HCT116 (cell line): Measurements from ENCODE around the gene STX19. TPM values are rescaled to one million over a fixed set of nuclear protein-coding genes. Genes with fewer than 3 reads are reported as not detected.

Source experiments
- ATAC-seq: fragments of 200-7000 bp; cut with Tn5 transposase; 2 replicates; pipeline ENCODE4 v1.9.1; 2020; ENCODE audit warnings: mild to moderate bottlenecking, moderate library complexity
- BruUV-seq: library from RNA; stranded (reverse); fragments of 400-500 nt; replicated peaks from 2 replicates; lab custom pipeline; 2021; lab: Mats Ljungman, UMichigan
- CTCF ChIA-PET: fragments of 300-600 bp; sonication (Branson Sonifier 250); formaldehyde crosslinking; loops from one replicate; lab custom pipeline; 2021; ENCODE audit warnings: antibody characterized with exemption; lab: Charles Lee
- POLR2A ChIA-PET: fragments of 300-600, 350-600 bp; sonication (Branson Sonifier 250); formaldehyde crosslinking; loops from one replicate; lab custom pipeline; 2021; ENCODE audit warnings: antibody characterized with exemption; lab: Charles Lee
- RAD21 ChIA-PET, 2 experiments: fragments of 300-600 bp; sonication (Branson Sonifier 250); formaldehyde crosslinking; loops; one replicate each; lab custom pipeline; 2023; ENCODE audit warnings: low total read pairs in 2 of 2; ENCODE audit not compliant: uncharacterized antibody in 2 of 2, unreplicated experiment in 2 of 2, low non-redundant PET in 1 of 2; lab: Charles Lee
- DNase-seq: peaks from one replicate; pipeline ENCODE4 v3.0.0-alpha.2; 2010; ENCODE audit warnings: low read depth, low spot score
- H2AFZ ChIP-seq: fragments of 200-600 bp; shearing (Covaris generic), sonication (generic); 2 replicates; pipeline ENCODE4 v1.6.1; 2017; ENCODE audit warnings: low read depth, mixed run types, mixed read lengths, antibody characterized with exemption, low read length; ENCODE audit not compliant: poor library complexity, severe bottlenecking
- H3K27ac ChIP-seq: 2 replicates; pipeline ENCODE4 v1.5.1; 2012; ENCODE audit warnings: low read depth, low read length
- H3K27me3 ChIP-seq: fragments of 200-600 bp; sonication (generic); 2 replicates; pipeline ENCODE4 v1.6.1; 2016; ENCODE audit warnings: mixed run types, low read length, mixed read lengths; ENCODE audit not compliant: insufficient read depth
- H3K36me3 ChIP-seq, 2 experiments: fragments of 200-500 bp in 1 of 2; fragments of 200-600 bp in 1 of 2; sonication (Bioruptor generic) in 1 of 2; sonication (generic) in 1 of 2; 2 replicates each; pipeline versions ENCODE4 v1.5.1 to v1.6.1; 2014 to 2016; ENCODE audit warnings: low read length in 2 of 2, inconsistent platforms in 1 of 2, mixed read lengths in 1 of 2, mixed run types in 1 of 2; ENCODE audit not compliant: insufficient read depth in 2 of 2, control insufficient read depth in 1 of 2
- H3K4me1 ChIP-seq, 2 experiments: fragments of 200-600 bp in 1 of 2; sonication (generic) in 1 of 2; 2 replicates each; pipeline versions ENCODE4 v1.5.1 to v1.6.1; 2012 to 2017; ENCODE audit warnings: low read length in 2 of 2, inconsistent platforms in 1 of 2, mild to moderate bottlenecking in 1 of 2, mixed read lengths in 1 of 2, mixed run types in 1 of 2, moderate library complexity in 1 of 2; ENCODE audit not compliant: insufficient read depth in 2 of 2, control insufficient read depth in 1 of 2
- H3K4me2 ChIP-seq: fragments of 200-600 bp; sonication (generic); 2 replicates; pipeline ENCODE4 v1.6.1; 2017; ENCODE audit warnings: mixed run types, low read length, mixed read lengths
- H3K4me3 ChIP-seq, 2 experiments: fragments of 200-600 bp in 1 of 2; sonication (generic) in 1 of 2; replicated peaks in 1 of 2; 2 replicates each; pipeline ENCODE4 v1.5.1; 2011 to 2016; ENCODE audit warnings: low read length in 2 of 2, control low read depth in 1 of 2, low read depth in 1 of 2, mild to moderate bottlenecking in 1 of 2, mixed read lengths in 1 of 2, mixed run types in 1 of 2
- H3K79me2 ChIP-seq: fragments of 200-600 bp; sonication (generic); 2 replicates; pipeline ENCODE4 v1.6.1; 2017; ENCODE audit warnings: mild to moderate bottlenecking, mixed run types, low read length, moderate library complexity, mixed read lengths; ENCODE audit not compliant: insufficient read depth
- H3K9ac ChIP-seq: fragments of 200-600 bp; sonication (generic); 2 replicates; pipeline ENCODE4 v1.6.1; 2016; ENCODE audit warnings: low read length, mixed read lengths
- H3K9me2 ChIP-seq: fragments of 200-600 bp; sonication (generic), shearing (Covaris generic); 2 replicates; pipeline ENCODE4 v1.6.1; 2017; ENCODE audit warnings: mixed run types, mild to moderate bottlenecking, moderate library complexity; ENCODE audit not compliant: insufficient read depth
- H3K9me3 ChIP-seq, 2 experiments: fragments of 200-500 bp in 1 of 2; fragments of 200-600 bp in 1 of 2; sonication (Bioruptor generic) in 1 of 2; sonication (generic) in 1 of 2; 2 replicates each; pipeline ENCODE4 v1.6.1; 2014 to 2017; ENCODE audit warnings: low read length in 2 of 2, mixed read lengths in 2 of 2, inconsistent platforms in 1 of 2, low read depth in 1 of 2, mild to moderate bottlenecking in 1 of 2, mixed run types in 1 of 2, moderate library complexity in 1 of 2; ENCODE audit not compliant: control insufficient read depth in 1 of 2, insufficient read depth in 1 of 2
- H4K20me1 ChIP-seq: fragments of 200-600 bp; sonication (generic), shearing (Covaris generic); 2 replicates; pipeline ENCODE4 v1.6.1; 2017; ENCODE audit warnings: mixed run types, mild to moderate bottlenecking, moderate library complexity; ENCODE audit not compliant: insufficient read depth
- CBX3 ChIP-seq: IDR thresholded peaks from 2 replicates; pipeline ENCODE4 v1.6.1; 2012; ENCODE audit warnings: low read depth
- CEBPB ChIP-seq: IDR thresholded peaks from 2 replicates; pipeline ENCODE4 v1.6.1; 2012; ENCODE audit warnings: low read depth
- EGR1 ChIP-seq: IDR thresholded peaks from 2 replicates; pipeline ENCODE4 v1.6.1; 2012; ENCODE audit warnings: low read depth
- EZH2 ChIP-seq: fragments of 200-600 bp; sonication (generic); IDR thresholded peaks from 2 replicates; pipeline ENCODE4 v1.6.1; 2017; ENCODE audit warnings: antibody characterized with exemption, mixed run types
- EZH2phosphoT487 ChIP-seq: fragments of 200-600 bp; IDR thresholded peaks from 2 replicates; pipeline ENCODE4 v1.6.1; 2018; ENCODE audit warnings: antibody characterized with exemption, borderline replicate concordance
- JUND ChIP-seq: IDR thresholded peaks from 2 replicates; pipeline ENCODE4 v1.6.1; 2012
- POLR2A ChIP-seq: IDR thresholded peaks from 2 replicates; pipeline ENCODE4 v1.7.0; 2011; ENCODE audit warnings: borderline replicate concordance; ENCODE audit not compliant: insufficient read depth, insufficient read length; ENCODE audit errors: extremely low read depth
- SIN3A ChIP-seq: IDR thresholded peaks from 2 replicates; pipeline ENCODE4 v1.6.1; 2012; ENCODE audit warnings: low read depth
- SP1 ChIP-seq: IDR thresholded peaks from 2 replicates; pipeline ENCODE4 v1.6.1; 2012; ENCODE audit warnings: low read depth
- TCF7L2 ChIP-seq: IDR thresholded peaks from 2 replicates; pipeline ENCODE4 v1.7.0; 2011; ENCODE audit warnings: borderline replicate concordance, inconsistent platforms; ENCODE audit not compliant: insufficient read depth, insufficient read length; ENCODE audit errors: extremely low read depth
- YY1 ChIP-seq: IDR thresholded peaks from 2 replicates; pipeline ENCODE4 v1.6.1; 2011; ENCODE audit warnings: low read length, low read depth, moderate library complexity, mild to moderate bottlenecking; ENCODE audit not compliant: insufficient replicate concordance; ENCODE audit errors: extremely low read depth
- ZFX ChIP-seq: fragments of 450-650 bp; IDR thresholded peaks from 2 replicates; pipeline ENCODE4 v1.6.1; 2017
- ZNF274 ChIP-seq: fragments of 200-500 bp; sonication (Bioruptor generic); IDR thresholded peaks from 2 replicates; pipeline ENCODE4 v1.6.1; 2014; ENCODE audit warnings: mild to moderate bottlenecking, low read depth, low read length, inconsistent platforms
- intact Hi-C: fragments of 100-400 bp; cut with micrococcal nuclease; formaldehyde crosslinking; loops from 2 replicates; pipeline ENCODE4 v1.10.0; 2022
- total RNA-seq: library from RNA; stranded (reverse); gene quantifications from one replicate; pipeline ENCODE4 v1.2.1, GENCODE V29; 2021; ENCODE audit not compliant: unreplicated experiment
- TF ChIP-seq, protein P1 (sequence below): IDR thresholded peaks from 2 replicates; pipeline ENCODE4 v1.6.1; 2012
- TF ChIP-seq, protein P2 (sequence below): IDR thresholded peaks from 2 replicates; pipeline ENCODE4 v1.6.1; 2011; ENCODE audit warnings: mild to moderate bottlenecking, low read length, moderate library complexity; ENCODE audit not compliant: insufficient replicate concordance; ENCODE audit errors: extremely low read depth
- TF ChIP-seq, protein P3 (sequence below): IDR thresholded peaks from 2 replicates; pipeline ENCODE4 v1.6.1; 2012; ENCODE audit warnings: low read depth

The STX19 gene
- total RNA-seq, 1 experiment from 2014 or later: not detected

DNA sequence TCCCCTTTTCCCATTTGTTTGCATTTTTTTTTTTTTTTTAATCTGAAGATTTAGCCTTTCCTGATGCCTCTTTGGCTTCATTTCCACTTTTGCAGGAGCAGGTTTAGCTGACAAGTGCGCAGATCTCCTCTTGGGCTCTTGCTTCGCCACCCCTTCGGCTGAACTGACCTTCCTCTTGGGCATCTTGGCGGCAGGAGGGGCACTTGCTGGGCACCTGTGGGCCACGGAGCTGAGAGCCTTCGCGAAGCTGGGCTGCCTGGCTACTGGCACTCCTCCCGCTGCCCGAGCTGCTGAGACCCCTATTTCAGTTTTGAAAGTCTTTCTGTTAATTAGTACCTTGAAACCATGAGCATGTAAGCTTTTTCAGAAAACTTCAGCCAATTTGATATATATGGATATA lies 39.6 kb downstream of the STX19 start:
- BruUV-seq: no TSS peak
- TF ChIP-seq JUND: no peak
- TF ChIP-seq SP1: no peak
- TF ChIP-seq CEBPB: no peak
- TF ChIP-seq EZH2phosphoT487: no peak
- TF ChIP-seq CBX3: no peak
- no peak for TF ChIP-seq TCF7L2
- TF ChIP-seq SIN3A: no peak
- CTCF ChIA-PET: interaction anchor here (1.5 kb wide), 1 partner anchor 81 kb away, joined by 5 read pairs; no protein-coding TSS in a partner anchor
- no peaks in the 10 kb centered on the region for H3K27me3 ChIP-seq
- ATAC-seq (no peak), DNase-seq (no peak)
- H3K9me3 ChIP-seq: no peaks in the 10 kb centered on the region
- H2AFZ ChIP-seq: no peak overlapping the region
- no peak overlapping the region for H3K4me2 ChIP-seq
- H3K27ac ChIP-seq: no peak overlapping the region
- RAD21 ChIA-PET: no interaction called here
- H3K9ac ChIP-seq: no peak overlapping the region
- POLR2A ChIA-PET: no interaction called here
- H3K36me3 ChIP-seq: no peaks in the 10 kb centered on the region
- no peak overlapping the region for H3K4me3 ChIP-seq
- no peaks in the 10 kb centered on the region for H3K4me1 ChIP-seq
- intact Hi-C loops: no loop called here
- H4K20me1 ChIP-seq: no peaks in the 10 kb centered on the region
- H3K9me2 ChIP-seq: no peaks in the 10 kb centered on the region
- H3K79me2 ChIP-seq: peaks cover 9% of the 10 kb centered on the region; the same call in 1 of the 2 replicates

DNA sequence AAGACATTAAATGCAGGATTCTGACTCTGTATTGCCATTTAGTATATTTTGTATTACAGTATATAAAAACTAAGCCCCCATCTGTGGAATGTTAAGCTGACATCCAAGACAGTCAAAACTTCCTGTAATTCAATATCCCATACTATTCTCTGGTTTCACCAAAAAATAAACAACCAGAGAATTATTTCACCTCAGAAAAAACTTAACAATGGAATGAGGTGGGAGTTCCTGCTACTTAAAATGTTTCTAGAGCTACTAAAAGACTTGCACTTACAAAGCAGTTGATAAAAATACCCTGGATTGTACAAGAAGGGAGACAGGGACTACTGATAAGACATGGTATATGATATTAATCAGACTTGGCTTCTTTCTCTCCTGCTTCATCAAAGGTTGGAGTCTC lies 40.1 kb downstream of the STX19 start:
- no peaks in the 10 kb centered on the region for H3K4me1 ChIP-seq
- H3K9me2 ChIP-seq: no peaks in the 10 kb centered on the region
- no peaks in the 10 kb centered on the region for H3K27me3 ChIP-seq
- no peak overlapping the region for H2AFZ ChIP-seq
- H3K9me3 ChIP-seq: no peaks in the 10 kb centered on the region
- H3K36me3 ChIP-seq: no peaks in the 10 kb centered on the region
- no peaks in the 10 kb centered on the region for H4K20me1 ChIP-seq
- BruUV-seq: no TSS peak
- intact Hi-C loops: no loop called here
- DNase-seq (no peak), ATAC-seq (no peak)
- no peak overlapping the region for H3K4me2 ChIP-seq
- H3K4me3 ChIP-seq: no peak overlapping the region
- ChIA-PET RAD21 (no interaction called here), CTCF (no interaction called here), POLR2A (no interaction called here)
- no peak overlapping the region for H3K9ac ChIP-seq
- H3K79me2 ChIP-seq: peaks cover 12% of the 10 kb centered on the region; the same call in 1 of the 2 replicates
- no peak overlapping the region for H3K27ac ChIP-seq
- TF ChIP-seq CEBPB: no peak
- TF ChIP-seq EZH2phosphoT487: no peak
- no peak for TF ChIP-seq ZNF274
- TF ChIP-seq, protein P1, sequence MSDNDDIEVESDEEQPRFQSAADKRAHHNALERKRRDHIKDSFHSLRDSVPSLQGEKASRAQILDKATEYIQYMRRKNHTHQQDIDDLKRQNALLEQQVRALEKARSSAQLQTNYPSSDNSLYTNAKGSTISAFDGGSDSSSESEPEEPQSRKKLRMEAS: no peak
- TF ChIP-seq, protein P2, sequence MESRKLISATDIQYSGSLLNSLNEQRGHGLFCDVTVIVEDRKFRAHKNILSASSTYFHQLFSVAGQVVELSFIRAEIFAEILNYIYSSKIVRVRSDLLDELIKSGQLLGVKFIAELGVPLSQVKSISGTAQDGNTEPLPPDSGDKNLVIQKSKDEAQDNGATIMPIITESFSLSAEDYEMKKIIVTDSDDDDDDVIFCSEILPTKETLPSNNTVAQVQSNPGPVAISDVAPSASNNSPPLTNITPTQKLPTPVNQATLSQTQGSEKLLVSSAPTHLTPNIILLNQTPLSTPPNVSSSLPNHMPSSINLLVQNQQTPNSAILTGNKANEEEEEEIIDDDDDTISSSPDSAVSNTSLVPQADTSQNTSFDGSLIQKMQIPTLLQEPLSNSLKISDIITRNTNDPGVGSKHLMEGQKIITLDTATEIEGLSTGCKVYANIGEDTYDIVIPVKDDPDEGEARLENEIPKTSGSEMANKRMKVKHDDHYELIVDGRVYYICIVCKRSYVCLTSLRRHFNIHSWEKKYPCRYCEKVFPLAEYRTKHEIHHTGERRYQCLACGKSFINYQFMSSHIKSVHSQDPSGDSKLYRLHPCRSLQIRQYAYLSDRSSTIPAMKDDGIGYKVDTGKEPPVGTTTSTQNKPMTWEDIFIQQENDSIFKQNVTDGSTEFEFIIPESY: no peak
- TF ChIP-seq EGR1: no peak
- no peak for TF ChIP-seq YY1
- TF ChIP-seq, protein P3, sequence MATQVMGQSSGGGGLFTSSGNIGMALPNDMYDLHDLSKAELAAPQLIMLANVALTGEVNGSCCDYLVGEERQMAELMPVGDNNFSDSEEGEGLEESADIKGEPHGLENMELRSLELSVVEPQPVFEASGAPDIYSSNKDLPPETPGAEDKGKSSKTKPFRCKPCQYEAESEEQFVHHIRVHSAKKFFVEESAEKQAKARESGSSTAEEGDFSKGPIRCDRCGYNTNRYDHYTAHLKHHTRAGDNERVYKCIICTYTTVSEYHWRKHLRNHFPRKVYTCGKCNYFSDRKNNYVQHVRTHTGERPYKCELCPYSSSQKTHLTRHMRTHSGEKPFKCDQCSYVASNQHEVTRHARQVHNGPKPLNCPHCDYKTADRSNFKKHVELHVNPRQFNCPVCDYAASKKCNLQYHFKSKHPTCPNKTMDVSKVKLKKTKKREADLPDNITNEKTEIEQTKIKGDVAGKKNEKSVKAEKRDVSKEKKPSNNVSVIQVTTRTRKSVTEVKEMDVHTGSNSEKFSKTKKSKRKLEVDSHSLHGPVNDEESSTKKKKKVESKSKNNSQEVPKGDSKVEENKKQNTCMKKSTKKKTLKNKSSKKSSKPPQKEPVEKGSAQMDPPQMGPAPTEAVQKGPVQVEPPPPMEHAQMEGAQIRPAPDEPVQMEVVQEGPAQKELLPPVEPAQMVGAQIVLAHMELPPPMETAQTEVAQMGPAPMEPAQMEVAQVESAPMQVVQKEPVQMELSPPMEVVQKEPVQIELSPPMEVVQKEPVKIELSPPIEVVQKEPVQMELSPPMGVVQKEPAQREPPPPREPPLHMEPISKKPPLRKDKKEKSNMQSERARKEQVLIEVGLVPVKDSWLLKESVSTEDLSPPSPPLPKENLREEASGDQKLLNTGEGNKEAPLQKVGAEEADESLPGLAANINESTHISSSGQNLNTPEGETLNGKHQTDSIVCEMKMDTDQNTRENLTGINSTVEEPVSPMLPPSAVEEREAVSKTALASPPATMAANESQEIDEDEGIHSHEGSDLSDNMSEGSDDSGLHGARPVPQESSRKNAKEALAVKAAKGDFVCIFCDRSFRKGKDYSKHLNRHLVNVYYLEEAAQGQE: no peak
- TF ChIP-seq SP1: no peak
- no peak for TF ChIP-seq EZH2
- TF ChIP-seq POLR2A: no peak
- TF ChIP-seq ZFX: no peak
- TF ChIP-seq TCF7L2: no peak
